GM13976 (cell line): ENCODE results near the gene DDX39A.
A peak's percentile ranks its signal among the peaks of the same experiment; 100 is the strongest.

Experiments
- DNase-seq: peaks from one replicate; pipeline ENCODE4 v3.0.0; 2012; ENCODE audit warnings: low spot score
- CTCF ChIP-seq: IDR thresholded peaks from 2 replicates; pipeline ENCODE4 v1.5.1; 2012; ENCODE audit warnings: borderline replicate concordance, mild to moderate bottlenecking; ENCODE audit not compliant: insufficient read depth; ENCODE audit errors: extremely low read depth, missing control alignments, control extremely low read depth
- in situ Hi-C: fragments of 300-500 bp; cut with MboI; formaldehyde crosslinking; loops from one replicate; pipeline ENCODE4 v1.12.0; 2022; ENCODE audit warnings: low sequenced_read_pairs, mixed read lengths, inconsistent platforms; ENCODE audit not compliant: unreplicated experiment

Gene DDX39A

GRCh38 chr19:14450876-14451275, 31.7 kb upstream of the DDX39A start:
- in situ Hi-C loops = no loop called here
- no peak for DNase-seq
- no peak for TF ChIP-seq CTCF

- in situ Hi-C loops = no loop called here
- peak; percentile 83 for DNase-seq
- no peak for TF ChIP-seq CTCF
Measured at GRCh38 chr19:14450168-14450874, 31.2 kb upstream of the DDX39A start.

GRCh38 chr19:14449321-14449720, 30.2 kb upstream of the DDX39A start:
- TF ChIP-seq CTCF = no peak
- no peak for DNase-seq
- in situ Hi-C loops = no loop called here

GRCh38 chr19:14446336-14447036, 27.3 kb upstream of the DDX39A start:
- DNase-seq = no peak
- in situ Hi-C loops = no loop called here
- no peak for TF ChIP-seq CTCF

GRCh38 chr19:14443632-14444216, 24.6 kb upstream of the DDX39A start:
- no peak for TF ChIP-seq CTCF
- DNase-seq = no peak
- in situ Hi-C loops = no loop called here

- in situ Hi-C loops = no loop called here
- no peak for TF ChIP-seq CTCF
- DNase-seq = no peak
Measured at GRCh38 chr19:14442891-14443631, 23.9 kb upstream of the DDX39A start.
